Thyroid gland (tissue), 4 donors: Measurements from ENCODE around the gene C1QTNF8. TPM values are rescaled to one million over a fixed set of nuclear protein-coding genes. Genes with fewer than 3 reads are reported as not detected.

Experiments
- DNase-seq, 2 donors: peaks; one replicate each; pipeline ENCODE4 v3.0.0-alpha.2; 2019
- H3K27ac ChIP-seq, 3 donors: fragments of 200-600 bp; sonication (generic); 1 replicate in 2 of 3; 2 replicates in 1 of 3; pipeline ENCODE4 v1.5.1; 2016 to 2019; ENCODE audit warnings: mild to moderate bottlenecking in 1 of 3, moderate library complexity in 1 of 3
- H3K27me3 ChIP-seq: fragments of 200-600 bp; sonication (generic); one replicate; pipeline ENCODE4 v1.5.1; 2019
- H3K36me3 ChIP-seq, 2 donors: fragments of 200-600 bp; sonication (generic); one replicate each; pipeline ENCODE4 v1.5.1; 2016 to 2019
- H3K4me1 ChIP-seq, 2 donors: fragments of 200-600 bp; sonication (generic); one replicate each; pipeline ENCODE4 v1.5.1; 2017 to 2019
- H3K4me3 ChIP-seq, 3 donors: fragments of 200-600 bp; sonication (generic); replicated peaks in 1 of 3; 1 replicate in 2 of 3; 2 replicates in 1 of 3; pipeline ENCODE4 v1.5.1; 2016; ENCODE audit warnings: mild to moderate bottlenecking in 1 of 3
- H3K9me3 ChIP-seq: fragments of 200-600 bp; sonication (generic); one replicate; pipeline ENCODE4 v1.5.1; 2017
- POLR2A ChIP-seq, 2 donors: fragments of 450-650 bp; IDR thresholded peaks; one replicate each; pipeline ENCODE4 v1.6.1; 2017; ENCODE audit warnings: antibody characterized with exemption in 2 of 2, mild to moderate bottlenecking in 2 of 2, moderate library complexity in 1 of 2
- WGBS, 2 donors: methylation state at CpG; one replicate each; pipeline ENCODE4 v1.1.5; 2017; 5-methylcytosine and 5-hydroxymethylcytosine counted together
- intact Hi-C: fragments of 100-400 bp; cut with DNase I; formaldehyde crosslinking; loops from one replicate; pipeline ENCODE4 v1.15.1; 2023
- total RNA-seq, 4 donors: library from RNA; depleted of rRNA; stranded (reverse); fragments of >200 nt; gene quantifications; one replicate each; pipeline ENCODE4 v1.2.3, GENCODE V29; 2016
- TF ChIP-seq, protein P1 (sequence below), 6 experiments: fragments of 200-600 bp in 3 of 6; fragments of 450-650 bp in 3 of 6; sonication (generic) in 3 of 6; IDR thresholded peaks; one replicate each; pipeline ENCODE4 v1.5.1; 2016 to 2019; ENCODE audit warnings: antibody characterized with exemption in 6 of 6, mild to moderate bottlenecking in 2 of 6, inconsistent platforms in 1 of 6, moderate library complexity in 1 of 6

The C1QTNF8 gene
- total RNA-seq, 4 donors from 2014 or later: not detected

DNA sequence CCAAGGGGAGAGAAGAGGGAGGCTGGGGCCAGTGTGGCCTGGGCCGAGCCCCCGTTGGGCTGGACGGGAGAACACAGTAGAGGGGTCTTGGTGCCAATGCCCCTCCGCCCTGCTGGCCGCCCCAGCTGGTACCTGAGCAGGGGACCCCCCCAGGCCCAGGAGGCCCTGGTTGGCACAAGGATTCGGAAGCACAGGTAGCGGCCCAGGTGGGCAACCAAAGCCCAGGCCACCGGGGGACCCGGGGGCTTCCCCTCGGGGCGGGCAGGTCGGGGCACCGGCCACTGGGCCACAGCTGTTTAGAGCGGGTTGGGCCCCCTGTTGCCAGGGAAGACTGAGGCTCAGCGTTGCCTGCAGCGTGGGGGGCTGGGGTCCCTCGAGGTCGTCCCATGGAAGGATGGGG lies 28.2 kb upstream of the C1QTNF8 start:
- no peak for DNase-seq
- Histone ChIP-seq H3K4me1 (no peaks in the 10 kb centered on the region), H3K36me3 (no peaks in the 10 kb centered on the region), H3K27ac (no peak overlapping the region), H3K9me3 (no peaks in the 10 kb centered on the region), H3K27me3 (no peaks in the 10 kb centered on the region), H3K4me3 (no peak overlapping the region)
- TF ChIP-seq, protein P1, sequence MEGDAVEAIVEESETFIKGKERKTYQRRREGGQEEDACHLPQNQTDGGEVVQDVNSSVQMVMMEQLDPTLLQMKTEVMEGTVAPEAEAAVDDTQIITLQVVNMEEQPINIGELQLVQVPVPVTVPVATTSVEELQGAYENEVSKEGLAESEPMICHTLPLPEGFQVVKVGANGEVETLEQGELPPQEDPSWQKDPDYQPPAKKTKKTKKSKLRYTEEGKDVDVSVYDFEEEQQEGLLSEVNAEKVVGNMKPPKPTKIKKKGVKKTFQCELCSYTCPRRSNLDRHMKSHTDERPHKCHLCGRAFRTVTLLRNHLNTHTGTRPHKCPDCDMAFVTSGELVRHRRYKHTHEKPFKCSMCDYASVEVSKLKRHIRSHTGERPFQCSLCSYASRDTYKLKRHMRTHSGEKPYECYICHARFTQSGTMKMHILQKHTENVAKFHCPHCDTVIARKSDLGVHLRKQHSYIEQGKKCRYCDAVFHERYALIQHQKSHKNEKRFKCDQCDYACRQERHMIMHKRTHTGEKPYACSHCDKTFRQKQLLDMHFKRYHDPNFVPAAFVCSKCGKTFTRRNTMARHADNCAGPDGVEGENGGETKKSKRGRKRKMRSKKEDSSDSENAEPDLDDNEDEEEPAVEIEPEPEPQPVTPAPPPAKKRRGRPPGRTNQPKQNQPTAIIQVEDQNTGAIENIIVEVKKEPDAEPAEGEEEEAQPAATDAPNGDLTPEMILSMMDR (IDR thresholded peaks at IDR 0.05): no peak
- no peak for TF ChIP-seq POLR2A (IDR thresholded peaks at IDR 0.05)
- intact Hi-C loops: no loop called here
- WGBS, 2 donors: 86% methylated on average over 3 of the region's 18 CpGs; no CpG with 5 or more reads in 1 of the 2 donors

DNA sequence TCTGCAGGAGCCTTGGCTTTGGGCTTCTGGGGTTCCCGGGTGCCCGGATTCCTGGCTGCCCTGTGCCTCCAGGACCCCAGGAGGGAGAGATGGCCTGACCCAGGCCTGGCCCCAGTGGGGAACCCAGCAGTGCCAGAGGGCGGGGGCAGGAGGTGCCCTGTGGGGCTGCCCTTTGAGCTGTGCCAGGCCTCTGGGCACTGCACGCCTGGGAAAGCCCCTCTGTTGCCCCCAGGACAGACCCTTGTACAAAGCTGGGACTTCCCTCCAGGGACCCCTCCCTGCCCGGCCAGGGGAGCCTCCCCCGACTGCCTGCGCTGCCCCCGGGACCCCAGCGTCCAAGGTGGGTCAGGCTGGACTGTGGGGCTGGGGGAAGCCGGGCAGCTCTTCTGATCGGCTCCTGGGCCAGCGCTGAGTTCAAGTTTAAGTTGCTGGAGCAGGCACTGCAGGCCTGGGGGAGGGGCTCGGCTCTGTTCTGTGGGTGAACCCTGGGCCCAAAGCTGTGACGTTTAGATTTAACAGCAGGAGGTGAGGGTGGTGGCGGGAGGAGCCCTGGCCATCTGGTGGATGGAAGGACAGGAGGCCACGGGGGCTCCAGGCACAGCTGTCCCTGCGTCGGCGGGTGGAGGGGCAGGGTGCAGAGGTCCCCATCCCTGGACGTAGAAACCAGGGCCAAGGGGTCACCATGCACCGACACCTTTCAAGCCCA lies 27.6 kb upstream of the C1QTNF8 start:
- 72 to 76% methylated on average over 9 to 11 of the region's 21 CpGs for WGBS, 2 donors
- Histone ChIP-seq H3K9me3 (no peaks in the 10 kb centered on the region), H3K36me3 (no peaks in the 10 kb centered on the region), H3K4me1 (no peaks in the 10 kb centered on the region), H3K4me3 (no peak overlapping the region), H3K27ac (no peak overlapping the region), H3K27me3 (no peaks in the 10 kb centered on the region)
- TF ChIP-seq, protein P1 (IDR thresholded peaks at IDR 0.05): no peak
- intact Hi-C loops: no loop called here
- no peak for DNase-seq

DNA sequence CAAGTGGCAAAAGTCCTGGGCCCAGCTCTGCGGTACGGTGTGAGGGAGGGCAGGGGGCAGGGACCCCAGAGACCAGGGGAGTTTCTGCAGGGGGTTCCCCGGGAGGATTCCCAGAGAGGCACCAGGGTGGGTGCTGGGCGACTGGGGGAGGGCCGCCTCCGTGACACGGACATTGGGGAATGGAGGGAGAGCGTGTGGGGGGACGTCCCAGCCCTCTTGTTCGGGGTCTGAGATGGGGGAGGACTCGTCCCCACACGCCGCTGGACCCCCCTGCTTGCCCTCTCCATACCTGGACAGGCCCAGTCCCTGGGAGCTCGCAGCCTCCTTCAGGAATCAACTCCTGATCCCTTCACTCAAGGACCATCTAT lies 26.3 kb upstream of the C1QTNF8 start:
- no peaks in the 10 kb centered on the region for H3K4me1 ChIP-seq
- intact Hi-C loops: no loop called here
- WGBS, 2 donors: 81 to 84% methylated on average over 11 to 14 of the region's 14 CpGs
- H3K9me3 ChIP-seq: no peaks in the 10 kb centered on the region
- DNase-seq: no peak
- H3K36me3 ChIP-seq: no peaks in the 10 kb centered on the region
- no peak overlapping the region for H3K4me3 ChIP-seq
- no peak overlapping the region for H3K27ac ChIP-seq
- TF ChIP-seq, protein P1 (IDR thresholded peaks at IDR 0.05): no peak
- no peak for TF ChIP-seq POLR2A (IDR thresholded peaks at IDR 0.05)
- H3K27me3 ChIP-seq: no peaks in the 10 kb centered on the region

DNA sequence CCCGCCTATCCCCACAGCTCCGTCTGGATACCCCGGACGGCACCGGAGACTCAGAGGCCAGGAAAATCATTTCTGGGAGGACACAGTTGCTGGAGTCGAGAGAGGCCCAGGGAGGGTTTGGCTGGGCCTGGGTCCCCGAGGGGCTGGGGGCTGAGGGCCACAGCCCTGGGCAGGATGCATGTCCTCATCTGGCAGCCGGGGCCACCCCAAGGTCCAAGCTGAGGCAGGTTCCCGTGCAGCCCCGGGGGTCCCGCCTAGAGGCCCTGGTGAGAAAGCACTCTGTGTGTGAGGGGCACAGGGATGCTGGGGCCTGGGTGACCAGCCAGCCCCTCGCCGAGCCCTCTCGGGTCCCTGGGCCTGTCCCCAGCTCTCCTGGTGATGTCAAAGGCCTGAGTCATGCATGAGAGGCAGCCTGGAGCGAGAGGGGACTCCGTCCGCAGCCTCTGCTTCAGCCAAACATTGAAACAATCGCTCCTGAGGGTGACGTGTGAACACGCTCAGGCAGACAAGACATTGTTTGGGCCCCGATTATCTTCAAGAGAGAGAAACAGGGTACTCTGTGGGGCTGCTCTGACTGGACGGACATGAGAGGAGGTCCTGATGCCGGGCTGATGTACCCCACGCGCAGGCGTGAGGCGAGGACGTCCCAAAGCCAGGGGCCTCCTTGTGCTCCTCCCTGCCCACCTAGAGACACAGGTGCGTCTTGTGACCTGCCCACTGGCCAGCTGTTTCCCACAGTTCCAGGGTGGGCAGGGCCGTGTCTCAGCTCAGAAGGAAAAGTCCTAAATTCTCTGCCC lies 25.8 kb upstream of the C1QTNF8 start:
- H3K9me3 ChIP-seq: no peaks in the 10 kb centered on the region
- 77 to 79% methylated on average over 23 to 27 of the region's 30 CpGs for WGBS, 2 donors
- DNase-seq: no peak
- H3K4me3 ChIP-seq: no peak overlapping the region
- no peak overlapping the region for H3K27ac ChIP-seq
- no peaks in the 10 kb centered on the region for H3K27me3 ChIP-seq
- no peak for TF ChIP-seq POLR2A (IDR thresholded peaks at IDR 0.05)
- TF ChIP-seq, protein P1 (IDR thresholded peaks at IDR 0.05): no peak
- intact Hi-C loops: no loop called here
- no peaks in the 10 kb centered on the region for H3K4me1 ChIP-seq
- no peaks in the 10 kb centered on the region for H3K36me3 ChIP-seq

DNA sequence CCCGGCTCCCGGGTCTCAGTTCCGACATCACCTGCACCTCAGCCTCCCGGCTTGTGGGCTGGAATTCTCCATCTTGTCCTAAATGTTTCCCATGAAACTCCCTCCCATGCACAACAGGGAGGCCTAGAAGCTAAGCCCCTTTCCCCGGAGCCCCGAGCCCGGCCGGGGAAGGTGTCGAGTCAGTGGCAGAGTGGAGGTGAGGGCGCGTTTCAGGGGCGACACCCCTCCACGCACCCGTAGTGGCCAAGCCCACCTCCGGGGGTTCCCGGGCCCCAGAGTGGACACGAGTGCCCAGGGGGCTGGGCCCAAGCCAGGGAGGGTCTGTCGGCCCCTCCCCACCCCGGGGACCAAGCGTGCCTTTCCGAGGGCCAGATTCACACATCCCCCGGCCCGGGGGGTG lies 25.0 kb upstream of the C1QTNF8 start:
- no peak for DNase-seq
- Histone ChIP-seq H3K36me3 (no peaks in the 10 kb centered on the region), H3K27ac (no peak overlapping the region), H3K4me1 (no peaks in the 10 kb centered on the region), H3K27me3 (no peaks in the 10 kb centered on the region), H3K4me3 (no peak overlapping the region), H3K9me3 (no peaks in the 10 kb centered on the region)
- 70 to 80% methylated on average over 11 to 23 of the region's 23 CpGs for WGBS, 2 donors
- TF ChIP-seq, protein P1 (IDR thresholded peaks at IDR 0.05): no peak
- TF ChIP-seq POLR2A (IDR thresholded peaks at IDR 0.05): no peak
- intact Hi-C loops: no loop called here
